OCI-LY7 (cell line): Measurements from ENCODE around the gene SELPLG. TPM values are rescaled to one million over a fixed set of nuclear protein-coding genes. Genes with fewer than 3 reads are reported as not detected.

Source experiments
- BruUV-seq: library from RNA; stranded (reverse); fragments of 400-500 nt; replicated peaks from 2 replicates; lab custom pipeline; 2021; lab: Mats Ljungman, UMichigan
- CTCF ChIA-PET: fragments of 300-600 bp; sonication (Branson Sonifier 250); formaldehyde crosslinking; loops from one replicate; lab custom pipeline; 2022; ENCODE audit warnings: antibody characterized with exemption; ENCODE audit not compliant: unreplicated experiment; lab: Charles Lee
- POLR2A ChIA-PET: fragments of 300-600 bp; sonication (Branson Sonifier 250); formaldehyde crosslinking; loops from one replicate; lab custom pipeline; 2022; ENCODE audit warnings: antibody characterized with exemption; lab: Charles Lee
- DNase-seq: peaks from one replicate; pipeline ENCODE4 v3.0.0-alpha.2; 2015; ENCODE audit warnings: low spot score
- H2AFZ ChIP-seq: fragments of 200-600 bp; sonication (generic), shearing (Covaris generic); 2 replicates; pipeline ENCODE4 v1.6.1; 2014; ENCODE audit warnings: mild to moderate bottlenecking, antibody characterized with exemption, low read length, moderate library complexity
- H3K27ac ChIP-seq: fragments of 200-600 bp; sonication (generic); 2 replicates; pipeline ENCODE4 v1.5.1; 2014; ENCODE audit warnings: mixed run types, low read depth, mild to moderate bottlenecking, moderate library complexity, low read length, inconsistent platforms; ENCODE audit not compliant: poor library complexity, severe bottlenecking
- H3K36me3 ChIP-seq: fragments of 200-600 bp; sonication (generic); 2 replicates; pipeline ENCODE4 v1.6.1; 2014; ENCODE audit warnings: mild to moderate bottlenecking, antibody characterized with exemption, low read length, moderate library complexity, mixed read lengths; ENCODE audit not compliant: insufficient read depth
- H3K4me1 ChIP-seq: fragments of 200-600 bp; sonication (generic); 2 replicates; pipeline ENCODE4 v1.5.1; 2014; ENCODE audit warnings: mild to moderate bottlenecking, low read length; ENCODE audit not compliant: insufficient read depth, poor library complexity, severe bottlenecking
- H3K4me2 ChIP-seq: fragments of 200-600 bp; sonication (generic); 2 replicates; pipeline ENCODE4 v1.6.1; 2014; ENCODE audit warnings: mild to moderate bottlenecking, low read length
- H3K4me3 ChIP-seq: fragments of 200-600 bp; sonication (generic); 2 replicates; pipeline ENCODE4 v1.5.1; 2014; ENCODE audit warnings: mild to moderate bottlenecking, low read depth, low read length; ENCODE audit not compliant: poor library complexity, severe bottlenecking
- H3K79me2 ChIP-seq: fragments of 200-600 bp; sonication (generic); 2 replicates; pipeline ENCODE4 v1.6.1; 2016; ENCODE audit warnings: low read depth, mild to moderate bottlenecking, low read length, moderate library complexity, mixed read lengths; ENCODE audit not compliant: insufficient read depth
- H3K9me2 ChIP-seq: fragments of 200-600 bp; sonication (generic); 2 replicates; pipeline ENCODE4 v1.6.1; 2016; ENCODE audit warnings: mild to moderate bottlenecking, low read length, mixed read lengths; ENCODE audit not compliant: insufficient read depth
- H3K9me3 ChIP-seq: fragments of 200-600 bp; sonication (generic); 2 replicates; pipeline ENCODE4 v1.6.1; 2014; ENCODE audit warnings: mild to moderate bottlenecking, mixed run types, low read length, mixed read lengths
- H4K20me1 ChIP-seq: fragments of 200-600 bp; sonication (generic); 2 replicates; pipeline ENCODE4 v1.6.1; 2014; ENCODE audit warnings: mild to moderate bottlenecking, antibody characterized with exemption, low read length, moderate library complexity, mixed read lengths; ENCODE audit not compliant: insufficient read depth
- EZH2phosphoT487 ChIP-seq: fragments of 200-600 bp; sonication (generic); IDR thresholded peaks from 2 replicates; pipeline ENCODE4 v1.6.1; 2018; ENCODE audit warnings: low read depth, borderline replicate concordance, mild to moderate bottlenecking, mixed run types, antibody characterized with exemption, low read length, moderate library complexity, mixed read lengths
- intact Hi-C: fragments of 100-400 bp; cut with micrococcal nuclease; formaldehyde crosslinking; loops from one replicate; pipeline ENCODE4 v1.10.0; 2022; ENCODE audit not compliant: unreplicated experiment
- total RNA-seq, 2 experiments: library from RNA; depleted of rRNA in 1 of 2; stranded (reverse); fragments of >200 nt in 1 of 2; shearing (Covaris generic) in 1 of 2; gene quantifications; 2 replicates each; pipeline ENCODE4 v1.2.3, GENCODE V29; 2014 to 2022
- TF ChIP-seq, protein P1 (sequence below): fragments of 200-600 bp; sonication (generic); conservative IDR thresholded peaks from 2 replicates; pipeline ENCODE4 v1.5.1; 2014; ENCODE audit warnings: mild to moderate bottlenecking, antibody characterized with exemption, low read length, moderate library complexity, mixed read lengths

The SELPLG gene
- total RNA-seq, 2 experiments from 2014 or later: 20.0 to 21.0 TPM

- CTCF ChIA-PET: no interaction called here
- H2AFZ ChIP-seq: no peak overlapping the region
- TF ChIP-seq EZH2phosphoT487: no peak
- TF ChIP-seq, protein P1, sequence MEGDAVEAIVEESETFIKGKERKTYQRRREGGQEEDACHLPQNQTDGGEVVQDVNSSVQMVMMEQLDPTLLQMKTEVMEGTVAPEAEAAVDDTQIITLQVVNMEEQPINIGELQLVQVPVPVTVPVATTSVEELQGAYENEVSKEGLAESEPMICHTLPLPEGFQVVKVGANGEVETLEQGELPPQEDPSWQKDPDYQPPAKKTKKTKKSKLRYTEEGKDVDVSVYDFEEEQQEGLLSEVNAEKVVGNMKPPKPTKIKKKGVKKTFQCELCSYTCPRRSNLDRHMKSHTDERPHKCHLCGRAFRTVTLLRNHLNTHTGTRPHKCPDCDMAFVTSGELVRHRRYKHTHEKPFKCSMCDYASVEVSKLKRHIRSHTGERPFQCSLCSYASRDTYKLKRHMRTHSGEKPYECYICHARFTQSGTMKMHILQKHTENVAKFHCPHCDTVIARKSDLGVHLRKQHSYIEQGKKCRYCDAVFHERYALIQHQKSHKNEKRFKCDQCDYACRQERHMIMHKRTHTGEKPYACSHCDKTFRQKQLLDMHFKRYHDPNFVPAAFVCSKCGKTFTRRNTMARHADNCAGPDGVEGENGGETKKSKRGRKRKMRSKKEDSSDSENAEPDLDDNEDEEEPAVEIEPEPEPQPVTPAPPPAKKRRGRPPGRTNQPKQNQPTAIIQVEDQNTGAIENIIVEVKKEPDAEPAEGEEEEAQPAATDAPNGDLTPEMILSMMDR: no peak
- POLR2A ChIA-PET: interaction anchor here (0.5 to 12.4 kb wide), 7 partner anchors 11 to 1698 kb away, joined by 3 to 330 read pairs (median 5); partner anchors contain the start of gene SELPLG
- H3K36me3 ChIP-seq: peaks cover 12% of the 10 kb centered on the region
- peaks cover 36% of the 10 kb centered on the region for H3K79me2 ChIP-seq
- intact Hi-C loops: no loop called here
- DNase-seq: no peak
- H4K20me1 ChIP-seq: no peaks in the 10 kb centered on the region
- H3K4me3 ChIP-seq: no peak overlapping the region
- no peak overlapping the region for H3K27ac ChIP-seq
- H3K9me2 ChIP-seq: no peaks in the 10 kb centered on the region
- H3K4me1 ChIP-seq: peaks cover 46% of the 10 kb centered on the region
- no TSS peak for BruUV-seq
- H3K9me3 ChIP-seq: peaks cover under 1% of the 10 kb centered on the region; the same call in 1 of the 2 replicates
- H3K4me2 ChIP-seq: no peak overlapping the region
Measured at GRCh38 chr12:108668542-108668941, 34.8 kb upstream of the SELPLG start.

GRCh38 chr12:108668063-108668462 is 34.4 kb upstream of the SELPLG start:
- ChIA-PET POLR2A (interaction anchor here (0.7 to 12.4 kb wide), 8 partner anchors 11 to 1697 kb away, joined by 3 to 330 read pairs (median 4); partner anchors contain the start of gene SELPLG), CTCF (interaction anchor here (0.5 kb wide), 1 partner anchor 48 kb away, joined by 9 read pairs; no protein-coding TSS in a partner anchor)
- TF ChIP-seq EZH2phosphoT487: no peak
- TF ChIP-seq, protein P1: no peak
- Histone ChIP-seq H3K9me2 (no peaks in the 10 kb centered on the region), H2AFZ (no peak overlapping the region), H3K4me3 (no peak overlapping the region), H3K9me3 (peaks cover 5% of the 10 kb centered on the region; the same call in 1 of the 2 replicates), H3K4me1 (peaks cover 51% of the 10 kb centered on the region), H3K79me2 (peaks cover 41% of the 10 kb centered on the region), H3K27ac (no peak overlapping the region), H4K20me1 (no peaks in the 10 kb centered on the region), H3K4me2 (peak overlapping the region; percentile 68; the same call in 1 of the 2 replicates), H3K36me3 (peaks cover 17% of the 10 kb centered on the region)
- DNase-seq: no peak
- BruUV-seq: no TSS peak
- intact Hi-C loops: no loop called here

DNA sequence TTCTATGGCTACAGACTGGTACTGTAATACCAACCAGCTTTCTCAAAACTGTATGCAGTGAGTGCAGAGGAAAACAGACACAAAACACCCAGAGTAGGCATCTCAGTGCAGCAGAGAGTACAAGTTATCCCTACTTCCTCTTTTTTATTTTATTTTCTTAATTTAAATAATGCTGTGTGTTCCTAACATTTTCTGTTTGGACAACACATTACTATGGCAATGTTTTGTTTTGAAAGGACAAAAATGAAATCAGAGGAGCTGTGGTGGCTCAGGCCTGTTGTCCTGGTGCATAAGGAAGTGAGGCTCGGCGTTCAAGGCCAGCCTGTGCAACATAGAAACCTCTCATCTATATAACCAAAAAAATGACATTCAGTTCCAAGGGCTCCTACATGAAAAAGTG is 33.7 kb upstream of the SELPLG start:
- Histone ChIP-seq H3K79me2 (peaks cover 48% of the 10 kb centered on the region), H3K4me1 (peaks cover 58% of the 10 kb centered on the region), H3K36me3 (peaks cover 20% of the 10 kb centered on the region), H3K9me3 (peaks cover 9% of the 10 kb centered on the region; the same call in 1 of the 2 replicates), H4K20me1 (no peaks in the 10 kb centered on the region), H3K4me2 (peak overlapping the region; percentile 68), H2AFZ (peak overlapping the region; percentile 3; the same call in 1 of the 2 replicates), H3K9me2 (no peaks in the 10 kb centered on the region), H3K27ac (peak overlapping the region; percentile 94), H3K4me3 (peak overlapping the region; percentile 12)
- BruUV-seq: no TSS peak
- intact Hi-C loops: no loop called here
- ChIA-PET CTCF (interaction anchor here (0.5 to 1.3 kb wide), 2 partner anchors 23 to 48 kb away, joined by 4 to 9 read pairs; no protein-coding TSS in a partner anchor), POLR2A (interaction anchor here (0.6 to 12.4 kb wide), 13 partner anchors 13 to 283 kb away, joined by 3 to 330 read pairs (median 5); partner anchors contain the start of gene SELPLG)
- DNase-seq: peak; percentile 67
- TF ChIP-seq EZH2phosphoT487: no peak
- TF ChIP-seq, protein P1: no peak
